A549 (cell line): ENCODE results near the gene STX12.

Experiments used
- CTCF ChIP-seq: fragments of >200 bp; sonication (Bioruptor Twin); formaldehyde crosslinking; IDR thresholded peaks from 3 replicates; pipeline ENCODE4 v1.5.1; 2016
- ESRRA ChIP-seq: fragments of 150-350 bp; IDR thresholded peaks from 2 replicates; pipeline ENCODE4 v1.6.1; 2014; ENCODE audit warnings: mild to moderate bottlenecking, low read length, borderline replicate concordance
- NPAS2 ChIP-seq: fragments of 250-450 bp; sonication (Bioruptor Pico); IDR thresholded peaks from 2 replicates; pipeline ENCODE4 v1.8.0; 2022; ENCODE audit warnings: mild to moderate bottlenecking, moderate library complexity, borderline replicate concordance
- POLR2A ChIP-seq: IDR thresholded peaks from 2 replicates; pipeline ENCODE4 v1.6.1; 2012; ENCODE audit warnings: mild to moderate bottlenecking, low read length
- RARB ChIP-seq: fragments of 250-450 bp; sonication (Bioruptor Pico); IDR thresholded peaks from 2 replicates; pipeline ENCODE4 v1.8.0; 2021; ENCODE audit warnings: mild to moderate bottlenecking, moderate library complexity
- ZNF302 ChIP-seq: fragments of 250-450 bp; sonication (Bioruptor Pico); IDR thresholded peaks from 2 replicates; pipeline ENCODE4 v1.9.0; 2021; ENCODE audit warnings: inconsistent platforms, mild to moderate bottlenecking, moderate library complexity
- ZSCAN20 ChIP-seq: fragments of 250-450 bp; sonication (Bioruptor Pico); IDR thresholded peaks from 2 replicates; pipeline ENCODE4 v1.8.0; 2022; ENCODE audit warnings: mild to moderate bottlenecking, moderate library complexity

GRCh38 chr1:27774654-27775053, 1.6 kb downstream of the STX12 start:
- TF ChIP-seq NPAS2 (CRISPR knock-in tag) (no peak), ZNF302 (CRISPR knock-in tag) (no peak), CTCF (no peak), ESRRA (no peak), ZSCAN20 (CRISPR knock-in tag) (no peak), POLR2A (no peak), RARB (CRISPR knock-in tag) (no peak)
